Activated CD4-positive, alpha-beta T cell treated with anti-CD3 and anti-CD28 coated beads for 1 hour (primary cell): ENCODE results near the gene SPEM3.
"Not testable (repeated sequence)": the region's sequence is repeated elsewhere in the genome, so short reads cannot be mapped to it uniquely, and the experiment has no call there.

Experiments
- DNase-seq: peaks from one replicate; pipeline ENCODE4 v3.0.0-alpha.2; 2020

Gene SPEM3

GRCh38 chr17:7443499-7444485 lies 15.1 kb downstream of the SPEM3 start:
- no peak for DNase-seq

- no peak for DNase-seq
Observed at GRCh38 chr17:7444682-7445618, 16.3 kb downstream of the SPEM3 start, which contains the start of gene CHRNB1. CHRNB1 (plus strand) TSS chr17:7445061; CDS start chr17:7445128, 67 bp downstream.

- DNase-seq, result no peak
Observed at GRCh38 chr17:7445619-7445968, 16.9 kb downstream of the SPEM3 start.

GRCh38 chr17:7448461-7448860 lies 19.8 kb downstream of the SPEM3 start:
- DNase-seq, result no peak

GRCh38 chr17:7459961-7460545 lies 31.4 kb downstream of the SPEM3 start:
- no peak for DNase-seq

- DNase-seq, result no peak
Observed at GRCh38 chr17:7460850-7461660, 32.4 kb downstream of the SPEM3 start.

GRCh38 chr17:7462474-7463371 lies 34.1 kb downstream of the SPEM3 start:
- DNase-seq, result no peak

- no peak for DNase-seq
Observed at GRCh38 chr17:7463372-7463846, 34.8 kb downstream of the SPEM3 start.

- DNase-seq, result no peak
Observed at GRCh38 chr17:7464081-7464480, 35.4 kb downstream of the SPEM3 start.

- no peak for DNase-seq
Observed at GRCh38 chr17:7465597-7466275, 37.1 kb downstream of the SPEM3 start.

- no peak for DNase-seq
Observed at GRCh38 chr17:7466318-7466638, 37.6 kb downstream of the SPEM3 start.

- DNase-seq, result no peak
Observed at GRCh38 chr17:7466639-7467341, 38.1 kb downstream of the SPEM3 start.

- DNase-seq, result no peak
Observed at GRCh38 chr17:7467498-7467897, 38.8 kb downstream of the SPEM3 start.

GRCh38 chr17:7468290-7468689 lies 39.6 kb downstream of the SPEM3 start:
- DNase-seq, result no peak

- no peak for DNase-seq
Observed at GRCh38 chr17:7468804-7469389, 40.2 kb downstream of the SPEM3 start.

GRCh38 chr17:7469843-7470242 lies 41.2 kb downstream of the SPEM3 start:
- DNase-seq, result not testable (repeated sequence)

GRCh38 chr17:7470457-7470973 lies 41.9 kb downstream of the SPEM3 start:
- DNase-seq, result not testable (repeated sequence)

- no peak for DNase-seq
Observed at GRCh38 chr17:7471729-7472128, 43.1 kb downstream of the SPEM3 start.

GRCh38 chr17:7474767-7475166 lies 46.1 kb downstream of the SPEM3 start:
- not testable (repeated sequence) for DNase-seq
